Rectal smooth muscle tissue (tissue), 1 donor: ENCODE results near the gene BICRA.
"Not testable (repeated sequence)": the region's sequence is repeated elsewhere in the genome, so short reads cannot be mapped to it uniquely, and the experiment has no call there.

Experiments
- H3K27ac ChIP-seq: one replicate; pipeline ENCODE4 v1.7.0; 2013; ENCODE audit warnings: low read depth, low read length, inconsistent platforms
- H3K27me3 ChIP-seq: one replicate; pipeline ENCODE4 v1.7.0; 2013; ENCODE audit warnings: low read length; ENCODE audit not compliant: control insufficient read depth, insufficient read depth
- H3K36me3 ChIP-seq: one replicate; pipeline ENCODE4 v1.7.0; 2013; ENCODE audit warnings: low read length; ENCODE audit not compliant: control insufficient read depth, insufficient read depth
- H3K4me1 ChIP-seq: one replicate; pipeline ENCODE4 v1.7.0; 2013; ENCODE audit warnings: low read length; ENCODE audit not compliant: control insufficient read depth, insufficient read depth
- H3K4me3 ChIP-seq: one replicate; pipeline ENCODE4 v1.7.0; 2013; ENCODE audit warnings: low read length
- H3K9ac ChIP-seq: one replicate; pipeline ENCODE4 v1.7.0; 2013; ENCODE audit warnings: low read length

The BICRA gene

GRCh38 chr19:47661161-47661560 lies 52.2 kb downstream of the BICRA start:
- H3K4me3 ChIP-seq, result no peak overlapping the region
- H3K27me3 ChIP-seq, result no peaks in the 10 kb centered on the region
- H3K9ac ChIP-seq, result no peak overlapping the region
- peaks cover 41% of the 10 kb centered on the region for H3K4me1 ChIP-seq
- H3K36me3 ChIP-seq, result no peaks in the 10 kb centered on the region
- H3K27ac ChIP-seq, result peak overlapping the region; percentile 33

GRCh38 chr19:47661611-47662010 lies 52.7 kb downstream of the BICRA start:
- H3K9ac ChIP-seq, result no peak overlapping the region
- no peak overlapping the region for H3K4me3 ChIP-seq
- no peaks in the 10 kb centered on the region for H3K27me3 ChIP-seq
- H3K27ac ChIP-seq, result peak overlapping the region; percentile 16
- peaks cover 41% of the 10 kb centered on the region for H3K4me1 ChIP-seq
- H3K36me3 ChIP-seq, result no peaks in the 10 kb centered on the region

- Histone ChIP-seq H3K36me3 (no peaks in the 10 kb centered on the region), H3K4me3 (no peak overlapping the region), H3K9ac (no peak overlapping the region), H3K27ac (peak overlapping the region; percentile 93), H3K27me3 (no peaks in the 10 kb centered on the region), H3K4me1 (peaks cover 41% of the 10 kb centered on the region)
These were observed 54.5 kb downstream of the BICRA start for GRCh38 chr19:47663435-47663910.

GRCh38 chr19:47663911-47664771 lies 55.2 kb downstream of the BICRA start:
- Histone ChIP-seq H3K4me3 (peak overlapping the region; percentile 12), H3K9ac (no peak overlapping the region), H3K4me1 (peaks cover 36% of the 10 kb centered on the region), H3K27me3 (no peaks in the 10 kb centered on the region), H3K36me3 (no peaks in the 10 kb centered on the region), H3K27ac (peak overlapping the region; percentile 93)

GRCh38 chr19:47668556-47668955 lies 59.6 kb downstream of the BICRA start:
- H3K27ac ChIP-seq, result not testable (repeated sequence)
- peaks cover 13% of the 10 kb centered on the region for H3K36me3 ChIP-seq
- peaks cover 15% of the 10 kb centered on the region for H3K4me1 ChIP-seq

GRCh38 chr19:47670736-47671135 lies 61.8 kb downstream of the BICRA start:
- H3K36me3 ChIP-seq, result peaks cover 19% of the 10 kb centered on the region
- H3K27ac ChIP-seq, result no peak overlapping the region
- H3K4me3 ChIP-seq, result no peak overlapping the region
- no peaks in the 10 kb centered on the region for H3K27me3 ChIP-seq
- no peak overlapping the region for H3K9ac ChIP-seq
- no peaks in the 10 kb centered on the region for H3K4me1 ChIP-seq

More at GRCh38 chr19:47668556-47668955, 59.6 kb downstream of the BICRA start:
- H3K9ac ChIP-seq, H3K27me3 ChIP-seq, H3K4me3 ChIP-seq: not testable (repeated sequence)

- no peaks in the 10 kb centered on the region for H3K27me3 ChIP-seq
- peaks cover 20% of the 10 kb centered on the region for H3K36me3 ChIP-seq
- no peak overlapping the region for H3K4me3 ChIP-seq
These were observed 62.6 kb downstream of the BICRA start for GRCh38 chr19:47671499-47671898.

GRCh38 chr19:47673426-47673825 lies 64.5 kb downstream of the BICRA start:
- H3K4me1 ChIP-seq, result no peaks in the 10 kb centered on the region
- no peak overlapping the region for H3K4me3 ChIP-seq
- no peak overlapping the region for H3K9ac ChIP-seq
- peaks cover 20% of the 10 kb centered on the region for H3K36me3 ChIP-seq
- H3K27ac ChIP-seq, result no peak overlapping the region
- H3K27me3 ChIP-seq, result no peaks in the 10 kb centered on the region

More at GRCh38 chr19:47671499-47671898, 62.6 kb downstream of the BICRA start:
- no peaks in the 10 kb centered on the region for H3K4me1 ChIP-seq
- no peak overlapping the region for H3K9ac ChIP-seq
- H3K27ac ChIP-seq, result no peak overlapping the region

- Histone ChIP-seq H3K27ac (no peak overlapping the region), H3K27me3 (no peaks in the 10 kb centered on the region), H3K9ac (no peak overlapping the region), H3K4me1 (no peaks in the 10 kb centered on the region), H3K4me3 (no peak overlapping the region), H3K36me3 (peaks cover 23% of the 10 kb centered on the region)
These were observed 65.6 kb downstream of the BICRA start for GRCh38 chr19:47674548-47674947.

GRCh38 chr19:47675271-47675670 lies 66.3 kb downstream of the BICRA start:
- Histone ChIP-seq H3K4me3 (no peak overlapping the region), H3K27ac (no peak overlapping the region), H3K36me3 (peaks cover 24% of the 10 kb centered on the region), H3K9ac (no peak overlapping the region), H3K4me1 (no peaks in the 10 kb centered on the region), H3K27me3 (no peaks in the 10 kb centered on the region)

GRCh38 chr19:47675859-47676258 lies 66.9 kb downstream of the BICRA start:
- Histone ChIP-seq H3K27ac (no peak overlapping the region), H3K4me3 (no peak overlapping the region), H3K27me3 (no peaks in the 10 kb centered on the region), H3K36me3 (peaks cover 19% of the 10 kb centered on the region), H3K4me1 (no peaks in the 10 kb centered on the region), H3K9ac (no peak overlapping the region)

GRCh38 chr19:47676811-47677210 lies 67.9 kb downstream of the BICRA start:
- Histone ChIP-seq H3K36me3 (peaks cover 26% of the 10 kb centered on the region), H3K27ac (no peak overlapping the region)

More at GRCh38 chr19:47676811-47677210, 67.9 kb downstream of the BICRA start:
- Histone ChIP-seq H3K4me3 (no peak overlapping the region), H3K27me3 (no peaks in the 10 kb centered on the region), H3K4me1 (no peaks in the 10 kb centered on the region), H3K9ac (no peak overlapping the region)
